ENCODE data around the gene MARCHF10. TPM values are rescaled to one million over a fixed set of nuclear protein-coding genes. Genes with fewer than 3 reads are reported as not detected.

MARCHF10 gene
- total and polyA plus RNA-seq, 2 of the 4 experiments (the other 2 are of a cell fraction): 0.18 to 0.74 TPM

DNA sequence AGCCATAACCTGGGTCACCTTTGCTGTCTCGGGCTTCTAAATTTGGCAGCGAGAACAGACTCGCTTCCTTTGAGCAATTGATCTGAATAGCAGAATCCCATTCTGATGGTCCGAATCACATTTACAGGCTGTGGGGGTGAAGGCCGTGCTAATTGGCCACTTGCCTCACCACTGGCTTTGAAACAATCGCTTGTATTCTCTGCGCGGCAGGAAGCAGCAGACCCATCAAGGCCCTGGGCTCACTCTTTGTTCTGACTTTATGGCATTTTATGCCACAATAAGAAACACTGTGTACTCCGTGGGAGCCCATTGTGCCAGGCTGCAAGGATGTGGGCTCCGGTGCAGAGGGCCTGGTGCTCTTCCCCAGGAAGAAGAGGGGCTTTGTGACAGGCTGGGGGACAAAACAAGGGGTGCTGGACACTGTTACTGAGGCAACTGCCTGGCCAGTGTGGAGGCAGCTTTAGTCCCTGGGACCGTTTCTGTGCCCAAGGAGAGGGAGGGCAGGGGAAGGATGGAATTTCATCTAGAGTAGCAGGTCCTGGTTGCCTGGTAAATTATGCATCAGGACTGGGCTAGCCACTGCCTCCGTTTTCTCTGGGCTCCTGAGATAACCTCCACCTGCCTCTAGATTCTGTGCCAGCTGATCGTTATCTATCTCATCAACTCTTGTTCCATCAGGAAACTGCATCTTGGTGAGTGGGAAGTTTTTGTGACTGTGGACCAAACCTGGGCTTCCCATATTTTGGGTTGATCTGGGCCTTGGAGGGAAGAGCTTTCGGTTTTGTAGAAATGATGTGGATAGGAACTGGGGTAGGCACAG is 102.1 kb downstream of the MARCHF10 start:
- H3K14ac ChIP-seq (replicated peaks; ENCODE audit: low read depth, low read length): peak overlapping the region; percentile 91
- peak overlapping the region; percentile 89 for H3K4ac ChIP-seq (ENCODE audit: low read depth, low read length)
- H3K18ac ChIP-seq (ENCODE audit: low read depth, low read length): peak overlapping the region; percentile 15
- peak overlapping the region; percentile 64 for H3K9ac ChIP-seq (ENCODE audit: low read depth, low read length)
- peak overlapping the region; percentile 30 for H2BK5ac ChIP-seq (ENCODE audit: low read depth, low read length, poor library complexity, severe bottlenecking)
- 0 out of 2 replicates have a peak, but pooled peaks cover 7% of the 10 kb centered on the region for H3K9me1 ChIP-seq (ENCODE audit: insufficient read depth, low read length)
- peak overlapping the region; percentile 86; the same call in 2 of the 3 replicates for H2BK15ac ChIP-seq (ENCODE audit: low read depth, low read length)
- ChIA-PET POLR2A (ENCODE audit: unreplicated experiment) (no interaction called here), CTCF (no interaction called here)
- H2AK9ac ChIP-seq (replicated peaks; ENCODE audit: low read depth, low read length, poor library complexity): peak overlapping the region; percentile 80
- ATAC-seq (ENCODE audit: low read depth): no peak
- H3K23ac ChIP-seq (ENCODE audit: low read depth, low read length): peak overlapping the region; percentile 75
- H3K4me3 ChIP-seq (ENCODE audit: insufficient read depth, low read depth, low read length): peak overlapping the region; percentile 81; the same call in 1 of the 2 replicates
- no peaks in the 10 kb centered on the region for H3K27me3 ChIP-seq (ENCODE audit: control insufficient read depth, insufficient read depth, low read length)
- no peaks in the 10 kb centered on the region for H4K20me1 ChIP-seq (ENCODE audit: insufficient read depth, low read length)
- H3K79me1 ChIP-seq (ENCODE audit: low read depth in 1 of 2, low read length in 2 of 2): peaks cover 11 to 32% of the 10 kb centered on the region in 2 experiments; a peak in 3 of 4 replicates
- intact Hi-C loops (cut with micrococcal nuclease) (loop anchor here (1.0 to 2.0 kb wide), 3 partner anchors 85 to 700 kb away; no protein-coding TSS in a partner anchor), dilution Hi-C loops (cut with HindIII; ENCODE audit: low sequenced_read_pairs, unreplicated experiment) (no loop called here), in situ Hi-C loops (cut with MboI; ENCODE audit: low sequenced_read_pairs) (loop anchor here (5.0 kb wide), 1 partner anchor 261 kb away; the partner anchor contains the start of gene TANC2)
- peak overlapping the region; percentile 58 for H4K5ac ChIP-seq (ENCODE audit: low read depth, low read length)
- 24% methylated on average over 7 of the region's 14 CpGs; no CpG with 5 or more reads in 1 of the 2 experiments for WGBS, 2 experiments (ENCODE audit: extremely low coverage in 2 of 2, insufficient read length in 1 of 2)
- H3K36me3 ChIP-seq (ENCODE audit: control insufficient read depth, insufficient read depth, low read length): no peaks in the 10 kb centered on the region
- H3K4me2 ChIP-seq (ENCODE audit: low read depth, low read length): peak overlapping the region; percentile 75
- peaks cover 7% of the 10 kb centered on the region for H3K9me3 ChIP-seq (ENCODE audit: control insufficient read depth, insufficient read depth, low read length)
- H3K4me1 ChIP-seq (ENCODE audit: control insufficient read depth, insufficient read depth, low read length): peaks cover 21% of the 10 kb centered on the region
- H4K8ac ChIP-seq (ENCODE audit: low read depth in 2 of 2, low read length in 2 of 2): peak overlapping the region; percentile 82 to 87
- H2BK20ac ChIP-seq (ENCODE audit: low read depth, low read length): peak overlapping the region; percentile 85
- peak overlapping the region; percentile 87 for H2AK5ac ChIP-seq (ENCODE audit: low read depth, low read length)
- DNase-seq: peak; percentile 47
- peak overlapping the region; percentile 88 for H2BK120ac ChIP-seq (ENCODE audit: low read depth, low read length)
- peak overlapping the region; percentile 59 for H3K27ac ChIP-seq (ENCODE audit: insufficient read depth, low read length)
- peak overlapping the region; percentile 88 for H4K91ac ChIP-seq (ENCODE audit: insufficient read depth, low read depth, low read length)
- H2AFZ ChIP-seq (replicated peaks; ENCODE audit: low read length, poor library complexity): peak overlapping the region; percentile 55
- H3K56ac ChIP-seq (ENCODE audit: extremely low read depth, insufficient read depth, low read length): peak overlapping the region; percentile 13; the same call in 1 of the 2 replicates
- no TSS peak for BruUV-seq (replicated peaks)
- TF ChIP-seq, protein P1, sequence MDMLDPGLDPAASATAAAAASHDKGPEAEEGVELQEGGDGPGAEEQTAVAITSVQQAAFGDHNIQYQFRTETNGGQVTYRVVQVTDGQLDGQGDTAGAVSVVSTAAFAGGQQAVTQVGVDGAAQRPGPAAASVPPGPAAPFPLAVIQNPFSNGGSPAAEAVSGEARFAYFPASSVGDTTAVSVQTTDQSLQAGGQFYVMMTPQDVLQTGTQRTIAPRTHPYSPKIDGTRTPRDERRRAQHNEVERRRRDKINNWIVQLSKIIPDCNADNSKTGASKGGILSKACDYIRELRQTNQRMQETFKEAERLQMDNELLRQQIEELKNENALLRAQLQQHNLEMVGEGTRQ (IDR thresholded peaks at IDR 0.05; ENCODE audit: low read depth, low read length): no peak
- TF ChIP-seq RAD21 (IDR thresholded peaks at IDR 0.05; ENCODE audit: low read length): 0 out of 2 replicates have a peak, but pooled peaks have one; percentile 5
- no peak for TF ChIP-seq RCOR1 (IDR thresholded peaks at IDR 0.05; ENCODE audit: insufficient replicate concordance, low read length)
- TF ChIP-seq SMC3 (IDR thresholded peaks at IDR 0.05; ENCODE audit: low read depth, low read length): no peak
- no peak for TF ChIP-seq MAZ (IDR thresholded peaks at IDR 0.05; ENCODE audit: borderline replicate concordance, low read depth, low read length)
- no peak for TF ChIP-seq CEBPB (IDR thresholded peaks at IDR 0.05; ENCODE audit: low read depth, low read length)
- no peak for TF ChIP-seq NFE2L2 (IDR thresholded peaks at IDR 0.05; ENCODE audit: low read depth, low read length)
- no peak for TF ChIP-seq MAFK (IDR thresholded peaks at IDR 0.05; ENCODE audit: low read depth, low read length)
- no peak for TF ChIP-seq MXI1 (IDR thresholded peaks at IDR 0.05; ENCODE audit: borderline replicate concordance, low read depth, low read length)
- peak; percentile 37; the same call in 1 of the 2 replicates for TF ChIP-seq POLR2A (IDR thresholded peaks at IDR 0.05; ENCODE audit: low read depth, low read length)
- no peak for TF ChIP-seq RFX5 (IDR thresholded peaks at IDR 0.05; ENCODE audit: low read depth, low read length)
- TF ChIP-seq CTCF (conservative IDR thresholded peaks at IDR 0.05; ENCODE audit: low read depth, low read length): no peak
- TF ChIP-seq BHLHE40 (IDR thresholded peaks at IDR 0.05; ENCODE audit: low read depth, low read length): no peak

All from IMR-90 (cell line).